GM12891 (cell line): ENCODE data around the gene FN3K. TPM values are rescaled to one million over a fixed set of nuclear protein-coding genes. Genes with fewer than 3 reads are reported as not detected.

Experiments
- DNase-seq: peaks from one replicate; pipeline ENCODE4 v3.0.0; 2011; ENCODE audit warnings: low spot score; ENCODE audit not compliant: insufficient read length
- FAIRE-seq: peaks from 2 replicates; lab custom pipeline; 2011; peaks lifted over from hg19 to GRCh38; lab: Jason Lieb, UNC
- PAX5 ChIP-seq: IDR thresholded peaks from 2 replicates; pipeline ENCODE4 v1.6.1; 2011; ENCODE audit warnings: low read length, moderate library complexity, mild to moderate bottlenecking; ENCODE audit not compliant: insufficient read depth, severe bottlenecking
- POLR2A ChIP-seq: IDR thresholded peaks from 2 replicates; pipeline ENCODE4 v1.6.1; 2011; ENCODE audit warnings: low read depth, low read length, control low read depth
- POLR2AphosphoS5 ChIP-seq: IDR thresholded peaks from 2 replicates; pipeline ENCODE4 v1.6.1; 2011; ENCODE audit warnings: low read depth, low read length, control low read depth
- POU2F2 ChIP-seq: IDR thresholded peaks from 2 replicates; pipeline ENCODE4 v1.6.1; 2011; ENCODE audit warnings: low read depth, mild to moderate bottlenecking, control low read depth, low read length, moderate library complexity
- SPI1 ChIP-seq: IDR thresholded peaks from 2 replicates; pipeline ENCODE4 v1.6.1; 2011; ENCODE audit warnings: low read depth, low read length, control low read depth
- TAF1 ChIP-seq: IDR thresholded peaks from 2 replicates; pipeline ENCODE4 v1.6.1; 2011; ENCODE audit warnings: low read depth, low read length, control low read depth
- polyA plus RNA-seq: library from polyadenylated mRNA; unstranded; fragments of >200 nt; gene quantifications from one replicate; pipeline ENCODE4 v1.2.1, GENCODE V29; 2012; ENCODE audit warnings: low read depth, missing spikeins, inconsistent platforms; ENCODE audit not compliant: missing spikeins

The FN3K gene
- 0.26 TPM for polyA plus RNA-seq

DNA sequence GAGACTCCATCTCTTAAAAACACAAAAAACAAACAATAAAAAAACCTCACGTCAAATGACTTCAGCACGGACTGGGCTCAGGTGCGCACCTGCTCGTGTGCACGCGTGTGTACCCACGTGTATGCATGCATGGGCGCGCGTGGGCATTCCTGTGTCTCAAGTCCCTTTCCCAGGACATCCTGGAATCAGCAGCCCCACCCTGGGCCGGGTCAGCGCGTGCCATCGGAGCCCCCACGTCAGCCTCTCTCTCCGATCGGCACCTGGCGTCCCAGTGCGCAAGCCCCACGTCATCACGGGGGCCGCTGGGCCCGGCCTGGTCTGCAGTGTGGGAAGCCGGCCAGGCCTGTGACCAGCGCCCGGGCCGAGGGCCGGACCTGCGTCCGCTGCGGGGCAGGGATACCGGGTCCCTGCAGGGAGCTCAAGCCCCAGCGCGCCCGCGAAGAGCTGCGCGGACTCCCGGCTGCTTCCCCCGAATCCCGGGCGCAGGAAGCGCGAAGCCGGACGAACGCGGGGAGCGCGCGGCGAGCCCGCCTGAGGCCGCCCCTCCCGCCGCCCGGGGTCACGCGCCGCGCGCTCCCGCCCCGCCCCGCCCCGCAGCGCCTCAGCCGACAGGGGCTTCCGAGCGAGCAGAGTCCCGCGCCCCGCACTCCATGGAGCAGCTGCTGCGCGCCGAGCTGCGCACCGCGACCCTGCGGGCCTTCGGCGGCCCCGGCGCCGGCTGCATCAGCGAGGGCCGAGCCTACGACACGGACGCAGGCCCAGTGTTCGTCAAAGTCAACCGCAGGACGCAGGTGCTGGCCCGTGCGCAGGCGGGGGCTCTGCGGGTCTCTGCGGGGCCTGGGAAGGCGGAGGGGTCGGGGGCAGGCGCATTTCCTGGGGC is at the start of gene FN3K:
TSS of gene FN3K (plus strand) at position 629 of the 880 bp plus-strand sequence. CDS start at position 651, 22 bp downstream.
- FAIRE-seq (peak; percentile 35), DNase-seq (no peak)
- no peak for TF ChIP-seq POLR2A
- no peak for TF ChIP-seq PAX5
- no peak for TF ChIP-seq TAF1
- no peak for TF ChIP-seq POLR2AphosphoS5
- no peak for TF ChIP-seq SPI1
- TF ChIP-seq POU2F2 = no peak

DNA sequence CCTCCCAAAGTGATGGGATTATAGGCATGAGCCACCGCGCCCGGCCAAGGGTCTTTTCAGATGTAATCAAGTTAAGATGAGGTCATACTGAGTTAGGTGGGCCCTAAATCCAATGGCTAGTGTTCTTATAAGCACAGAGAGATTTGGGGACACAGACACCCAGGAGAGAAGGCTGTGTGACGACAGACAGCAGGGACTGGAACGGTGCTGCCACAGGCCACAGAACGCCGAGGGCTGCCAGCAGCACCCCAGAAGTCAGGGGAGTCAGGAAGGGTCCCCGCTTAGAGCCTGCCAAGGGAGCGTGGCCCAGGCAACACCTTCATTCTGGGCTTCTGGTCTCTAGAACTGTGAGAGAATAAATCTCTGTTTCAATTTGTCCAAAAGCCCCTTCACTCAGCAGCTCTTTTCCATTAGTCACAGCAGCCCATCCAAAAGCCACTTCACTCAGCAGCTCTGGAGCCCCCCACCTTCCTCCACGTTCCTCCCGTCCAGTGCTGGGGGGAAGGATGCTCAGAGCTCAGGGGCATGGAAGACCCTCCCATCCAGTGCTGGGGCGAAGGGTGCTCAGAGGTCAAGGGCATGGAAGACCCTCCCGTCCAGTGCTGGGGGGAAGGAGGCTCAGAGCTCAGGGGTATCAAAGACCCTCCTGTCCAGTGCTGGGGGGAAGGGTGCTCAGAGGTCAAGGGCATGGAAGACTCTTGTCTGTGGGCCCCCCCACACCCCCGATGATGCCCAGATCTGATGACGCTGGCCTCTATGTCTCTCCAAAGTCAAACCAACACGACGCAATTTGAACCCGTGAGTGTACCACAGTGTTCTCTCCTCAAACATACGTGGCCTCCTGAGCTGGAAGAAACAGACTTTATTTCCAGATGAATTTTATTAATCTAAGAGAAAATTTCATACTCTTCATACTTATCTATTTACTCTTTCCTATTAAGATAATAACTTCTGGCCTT is 48.8 kb upstream of the FN3K start:
- no peak for TF ChIP-seq PAX5
- no peak for TF ChIP-seq TAF1
- no peak for TF ChIP-seq POLR2AphosphoS5
- TF ChIP-seq POLR2A = no peak
- no peak for TF ChIP-seq POU2F2
- TF ChIP-seq SPI1 = no peak
- DNase-seq (no peak), FAIRE-seq (no peak)

DNA sequence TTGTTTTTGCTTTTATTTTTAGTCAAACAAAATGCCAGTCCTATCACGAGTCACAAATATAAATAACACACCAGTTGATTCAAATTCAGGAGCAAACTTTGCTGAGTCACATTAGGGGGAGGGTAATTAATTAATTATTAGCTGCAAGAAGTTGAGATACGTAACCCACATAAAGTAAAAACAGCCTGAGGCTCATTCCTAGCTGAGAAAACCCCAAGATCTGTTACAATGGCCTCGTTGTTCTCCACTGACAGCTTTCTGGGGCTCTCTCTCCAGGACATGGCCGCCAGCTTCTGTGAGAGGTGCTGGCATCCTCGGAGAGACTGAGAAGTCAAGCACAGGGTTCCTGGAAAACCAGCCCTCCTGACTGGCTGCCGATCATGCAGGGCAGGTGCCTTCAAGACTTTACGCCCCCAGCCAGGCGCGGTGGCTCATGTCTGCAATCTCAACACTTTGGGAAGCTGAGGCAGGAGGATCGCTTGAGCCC is 48.0 kb upstream of the FN3K start:
- DNase-seq (no peak), FAIRE-seq (no peak)
- TF ChIP-seq POLR2AphosphoS5 (no peak), SPI1 (no peak), TAF1 (no peak), POU2F2 (no peak), PAX5 (no peak), POLR2A (no peak)

DNA sequence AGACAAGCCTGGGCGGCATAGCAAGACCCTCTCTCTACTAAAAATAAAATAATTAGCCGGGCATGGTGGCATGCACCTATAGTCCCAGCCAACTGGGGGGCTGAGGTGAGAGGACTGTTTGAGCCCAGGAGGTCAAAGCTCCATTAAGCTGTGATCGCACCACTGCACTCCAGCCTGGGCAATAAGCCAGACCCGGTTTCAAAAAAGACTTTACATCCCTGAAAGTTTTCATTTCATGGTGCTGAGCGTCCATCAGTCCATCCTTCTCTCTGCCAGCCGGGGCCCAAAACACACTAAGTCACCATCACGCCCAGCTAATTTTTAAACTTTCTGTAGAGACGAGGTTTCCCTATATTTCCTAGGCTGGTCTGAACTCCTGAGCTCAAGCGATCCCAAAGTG is 47.5 kb upstream of the FN3K start:
- DNase-seq (no peak), FAIRE-seq (no peak)
- TF ChIP-seq POLR2AphosphoS5 (no peak), PAX5 (no peak), SPI1 (no peak), TAF1 (no peak), POLR2A (no peak), POU2F2 (no peak)

DNA sequence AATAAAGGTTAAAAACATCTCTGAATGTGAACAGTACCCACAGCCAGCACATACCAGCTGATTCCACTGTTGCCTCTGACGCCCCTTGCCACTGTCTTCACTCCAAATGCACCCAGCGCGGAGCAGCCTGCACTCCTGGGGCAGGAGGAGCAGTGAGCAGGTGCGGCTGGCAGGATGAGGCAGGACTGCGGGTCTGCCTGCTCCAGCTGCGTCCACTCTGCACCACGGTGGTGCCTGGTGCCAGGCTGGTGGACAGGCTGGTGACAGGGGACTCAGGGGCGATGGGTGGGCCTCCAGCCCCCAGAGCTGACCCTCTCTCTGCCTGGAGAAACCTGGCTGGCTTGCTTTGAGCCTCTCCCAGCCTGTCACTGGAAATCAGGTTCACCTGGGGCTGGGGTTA is 46.3 kb upstream of the FN3K start:
- no peak for DNase-seq
- no peak for FAIRE-seq
- TF ChIP-seq SPI1 (no peak), TAF1 (no peak), PAX5 (no peak), POLR2A (no peak), POU2F2 (no peak), POLR2AphosphoS5 (no peak)

DNA sequence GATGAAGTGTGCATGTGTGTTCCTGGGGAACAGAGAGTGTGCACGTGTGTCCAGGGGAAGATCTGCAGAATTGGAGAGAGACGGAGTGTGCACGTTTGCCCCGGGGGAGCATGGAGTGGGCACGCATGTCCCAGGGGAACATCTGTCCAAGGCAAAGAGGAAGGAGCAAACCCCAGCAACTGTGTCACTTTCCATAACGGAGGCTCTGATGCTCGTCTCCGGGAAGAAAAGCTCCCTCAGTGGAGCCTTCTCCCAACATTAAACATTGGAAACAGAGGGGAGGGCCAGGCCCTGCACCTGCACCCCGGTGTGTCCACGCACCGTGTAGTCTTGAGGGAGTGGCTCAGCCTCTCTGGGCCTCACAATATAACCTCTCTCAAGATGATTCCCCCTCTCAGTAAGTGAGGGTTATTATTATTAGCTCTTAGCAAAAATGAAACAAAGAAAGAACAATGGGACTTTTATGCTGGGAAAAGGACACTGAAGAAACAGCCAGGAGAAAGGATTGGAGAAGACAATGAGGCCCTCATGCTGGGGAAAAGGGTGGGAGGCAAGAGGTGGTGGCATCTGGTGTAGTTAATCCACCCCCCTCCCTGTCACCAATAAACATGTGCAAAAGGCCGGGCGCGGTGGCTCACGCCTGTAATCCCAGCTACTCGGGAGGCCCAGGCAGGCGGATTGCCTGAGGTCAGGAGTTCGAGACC is 44.5 kb upstream of the FN3K start:
- no peak for FAIRE-seq
- DNase-seq = no peak
- TF ChIP-seq POU2F2 (no peak), TAF1 (no peak), POLR2AphosphoS5 (no peak), PAX5 (no peak), POLR2A (no peak), SPI1 (no peak)

DNA sequence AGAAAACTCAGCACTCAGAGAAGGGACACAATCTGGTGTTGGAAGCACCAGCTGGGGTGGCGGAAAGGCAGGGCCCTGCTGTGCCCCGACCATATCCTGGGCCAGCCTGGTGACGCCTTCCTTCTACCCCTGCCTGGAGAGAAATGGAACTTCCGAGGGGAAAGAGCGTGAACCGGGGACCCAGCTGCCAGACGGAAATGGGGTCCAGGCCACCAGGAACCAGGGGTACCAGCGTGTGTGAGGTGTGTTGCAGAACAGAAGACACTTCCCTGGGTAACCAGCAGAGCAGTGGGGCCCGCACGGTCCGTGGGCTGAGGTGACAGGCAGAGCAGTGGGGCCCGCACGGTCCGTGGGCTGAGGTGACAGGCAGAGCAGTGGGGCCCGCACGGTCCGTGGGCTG is 43.7 kb upstream of the FN3K start:
- DNase-seq = no peak
- FAIRE-seq = no peak
- TF ChIP-seq POLR2AphosphoS5 (no peak), TAF1 (no peak), POLR2A (no peak), PAX5 (no peak), POU2F2 (no peak), SPI1 (no peak)

DNA sequence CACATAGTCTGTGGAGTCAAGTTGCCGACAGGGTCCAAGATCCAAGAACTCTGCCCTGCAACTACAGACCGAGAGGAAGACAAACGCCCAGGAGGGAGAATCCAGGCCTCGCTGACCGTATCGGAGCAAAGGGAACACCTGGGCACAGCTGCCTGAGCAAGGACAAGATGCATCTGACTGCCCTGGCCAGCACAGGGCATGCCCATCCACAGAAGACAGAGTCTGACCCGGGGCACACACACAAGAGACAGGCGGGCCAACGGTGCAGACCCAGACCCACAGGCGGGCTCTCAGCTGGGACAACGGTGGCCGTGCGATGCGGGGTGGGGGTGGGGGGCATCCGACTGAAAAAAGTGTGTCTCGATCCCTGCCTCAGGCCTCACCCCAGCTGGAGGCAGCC is 43.1 kb upstream of the FN3K start:
- DNase-seq (no peak), FAIRE-seq (no peak)
- TF ChIP-seq POLR2AphosphoS5 = no peak
- no peak for TF ChIP-seq PAX5
- no peak for TF ChIP-seq TAF1
- TF ChIP-seq POLR2A = no peak
- TF ChIP-seq SPI1 = no peak
- TF ChIP-seq POU2F2 = no peak
